Thyroid gland (tissue), 4 donors: Measurements from ENCODE around the gene ESYT2.

Experiments
- CTCF ChIP-seq, 6 experiments: fragments of 200-600 bp in 3 of 6; fragments of 450-650 bp in 3 of 6; sonication (generic) in 3 of 6; IDR thresholded peaks; one replicate each; pipeline ENCODE4 v1.5.1; 2016 to 2019; ENCODE audit warnings: antibody characterized with exemption in 6 of 6, mild to moderate bottlenecking in 2 of 6, inconsistent platforms in 1 of 6, moderate library complexity in 1 of 6
- POLR2A ChIP-seq, 2 donors: fragments of 450-650 bp; IDR thresholded peaks; one replicate each; pipeline ENCODE4 v1.6.1; 2017; ENCODE audit warnings: antibody characterized with exemption in 2 of 2, mild to moderate bottlenecking in 2 of 2, moderate library complexity in 1 of 2

- TF ChIP-seq POLR2A (IDR thresholded peaks at IDR 0.05): no peak
- TF ChIP-seq CTCF (IDR thresholded peaks at IDR 0.05): no peak
Observed at GRCh38 chr7:158735935-158736334, 93.4 kb downstream of the ESYT2 start.
